Activated naive CD4-positive, alpha-beta T cell treated with anti-CD3 and anti-CD28 coated beads, Interleukin-2, amount 10 ng/mL, durations not matched to agents 5 hours and 36 hours (primary cell): ENCODE measurements around the gene LHFPL4. TPM values are rescaled to one million over a fixed set of nuclear protein-coding genes. Genes with fewer than 3 reads are reported as not detected.

ENCODE experiments used
- total RNA-seq, 2 experiments: library from RNA; stranded (reverse); gene quantifications; one replicate each; pipeline ENCODE4 v1.2.3, GENCODE V29; 2021

LHFPL4 gene
- not detected for total RNA-seq

GRCh38 chr3:9553021-9553947 is at the start of gene LHFPL4:
LHFPL4 (minus strand) TSS chr3:9553822; CDS start chr3:9552679, 1,143 bp downstream.

Other genes starting within 250 kb of the LHFPL4 start
- 10 to 100 TPM; 40.1 to 46.9 TPM for gene THUMPD3, start 190.8 kb downstream of the LHFPL4 start, total RNA-seq
- gene SETD5, start 156.2 kb downstream of the LHFPL4 start, total RNA-seq: 100 to 1,000 TPM in 1 of 2 experiments, 10 to 100 TPM in 1; 96.1 to 102 TPM
- 10 to 100 TPM; 58.2 to 59.7 TPM for gene MTMR14, start 95.7 kb upstream of the LHFPL4 start, total RNA-seq
- not detected for gene CPNE9, start 150.0 kb upstream of the LHFPL4 start, total RNA-seq
- gene BRPF1, start 177.9 kb upstream of the LHFPL4 start, total RNA-seq: 10 to 100 TPM; 42.0 to 42.1 TPM
- gene OGG1, start 196.1 kb upstream of the LHFPL4 start, total RNA-seq: 10 to 100 TPM; 32.5 to 35.7 TPM
- gene CAMK1, start 216.1 kb upstream of the LHFPL4 start, total RNA-seq: 10 to 100 TPM in 1 of 2 experiments, 1 to 10 TPM in 1; 9.3 to 10.7 TPM
- 10 to 100 TPM; 64.5 to 65.9 TPM for gene TADA3, start 238.7 kb upstream of the LHFPL4 start, total RNA-seq
- 100 to 1,000 TPM; 236 to 238 TPM for gene ARPC4, start 239.3 kb upstream of the LHFPL4 start, total RNA-seq